Midbrain (tissue), 1 donor: ENCODE results near the gene MANF.
A peak's percentile ranks its signal among the peaks of the same experiment; 100 is the strongest.
"Not testable (repeated sequence)": the region's sequence is repeated elsewhere in the genome, so short reads cannot be mapped to it uniquely, and the experiment has no call there.

Experiments used
- DNase-seq: peaks from one replicate; lab custom pipeline; 2025; lab: John Stamatoyannopoulos, UW

Gene MANF

DNA sequence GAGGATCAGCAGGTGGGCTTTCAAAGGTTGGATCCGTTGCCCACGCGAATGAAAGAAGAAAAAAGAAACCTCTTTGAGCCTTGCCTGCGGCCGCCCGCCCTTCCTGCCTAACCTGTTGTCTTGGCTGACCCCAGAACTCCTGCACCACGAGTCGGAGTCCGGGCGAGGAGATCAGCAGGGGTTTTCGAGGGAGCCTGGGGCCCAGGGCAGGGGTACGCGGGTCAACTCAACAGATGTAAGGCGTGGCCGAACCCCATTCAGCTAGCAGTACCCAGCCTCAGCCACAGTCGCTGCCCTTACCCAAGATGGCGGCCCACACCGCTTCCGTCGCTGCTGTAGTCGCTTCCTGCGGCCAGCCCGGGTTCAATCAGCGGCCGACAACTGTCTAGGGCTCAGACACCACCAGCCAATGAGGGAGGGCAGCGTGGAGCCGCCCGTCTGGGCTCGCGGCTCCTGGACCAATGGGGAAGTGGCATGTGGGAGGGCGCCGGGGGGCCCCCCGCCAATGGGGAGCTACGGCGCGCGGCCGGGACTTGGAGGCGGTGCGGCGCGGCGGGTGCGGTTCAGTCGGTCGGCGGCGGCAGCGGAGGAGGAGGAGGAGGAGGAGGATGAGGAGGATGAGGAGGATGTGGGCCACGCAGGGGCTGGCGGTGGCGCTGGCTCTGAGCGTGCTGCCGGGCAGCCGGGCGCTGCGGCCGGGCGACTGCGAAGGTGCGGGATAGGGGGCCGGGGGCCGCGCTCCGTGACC, at the start of gene MANF:
TSS of gene MANF (plus strand) at position 566 of the 748 bp plus-strand sequence. CDS start at position 618, 52 bp downstream.
- peak; percentile 97 for DNase-seq

DNA sequence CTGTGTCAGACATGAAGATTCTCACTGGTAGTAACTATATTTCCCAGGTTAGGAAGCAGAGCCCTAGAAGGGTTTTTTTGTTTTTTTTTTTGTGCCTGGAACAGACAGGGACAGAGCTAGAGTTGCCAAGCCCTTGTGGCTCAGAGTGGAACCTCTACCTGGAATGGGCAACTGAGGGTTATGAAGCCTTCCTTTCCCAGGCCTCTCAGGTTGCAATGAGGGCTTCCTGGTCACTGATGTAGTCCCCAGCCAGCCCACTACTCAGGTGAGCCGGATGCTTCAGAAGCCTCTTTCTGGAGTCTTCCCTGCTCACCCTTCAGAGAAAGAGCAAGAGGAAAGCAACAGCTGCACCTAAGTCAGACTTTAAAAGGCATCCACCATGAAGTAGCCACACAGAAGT, 48.8 kb upstream of the MANF start:
- no peak for DNase-seq

DNA sequence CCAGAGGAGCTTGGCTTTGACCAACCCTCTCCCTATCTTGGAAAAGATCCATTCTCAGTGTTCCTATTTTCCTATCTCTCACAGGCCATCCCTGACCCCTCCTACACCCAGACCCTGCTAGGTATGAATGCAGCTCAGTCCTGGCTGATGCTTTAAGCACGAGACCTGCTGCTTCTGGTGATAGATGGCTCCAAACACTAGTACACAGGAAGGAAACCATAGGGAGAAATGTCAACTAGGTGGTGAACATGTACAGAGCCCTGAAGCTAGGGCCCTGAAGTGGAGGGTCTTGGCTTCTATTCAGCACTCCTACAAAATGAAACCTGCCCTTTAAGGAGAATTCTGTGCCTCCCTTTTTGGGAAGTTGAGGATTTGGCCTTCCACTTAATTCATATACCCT, 47.4 kb upstream of the MANF start:
- DNase-seq = no peak

DNA sequence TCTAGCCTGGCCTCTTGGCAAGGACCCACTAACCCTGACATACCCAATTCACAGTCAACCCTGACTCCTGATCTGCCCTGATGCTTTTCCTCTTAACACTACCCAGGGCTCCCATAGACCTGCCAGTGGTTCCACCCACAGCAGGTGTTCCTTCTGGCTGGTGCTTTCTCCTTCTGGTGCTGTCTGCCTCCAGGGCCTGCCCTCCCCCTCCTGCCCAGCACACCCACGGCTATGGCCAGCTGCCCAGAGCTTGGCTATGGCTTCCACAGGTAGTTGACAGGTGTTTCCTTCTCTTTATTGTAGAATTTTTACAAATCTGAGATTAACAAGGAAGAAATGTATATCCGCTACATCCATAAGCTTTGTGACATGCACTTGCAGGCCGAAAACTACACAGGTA, 46.5 kb upstream of the MANF start:
- DNase-seq = no peak

DNA sequence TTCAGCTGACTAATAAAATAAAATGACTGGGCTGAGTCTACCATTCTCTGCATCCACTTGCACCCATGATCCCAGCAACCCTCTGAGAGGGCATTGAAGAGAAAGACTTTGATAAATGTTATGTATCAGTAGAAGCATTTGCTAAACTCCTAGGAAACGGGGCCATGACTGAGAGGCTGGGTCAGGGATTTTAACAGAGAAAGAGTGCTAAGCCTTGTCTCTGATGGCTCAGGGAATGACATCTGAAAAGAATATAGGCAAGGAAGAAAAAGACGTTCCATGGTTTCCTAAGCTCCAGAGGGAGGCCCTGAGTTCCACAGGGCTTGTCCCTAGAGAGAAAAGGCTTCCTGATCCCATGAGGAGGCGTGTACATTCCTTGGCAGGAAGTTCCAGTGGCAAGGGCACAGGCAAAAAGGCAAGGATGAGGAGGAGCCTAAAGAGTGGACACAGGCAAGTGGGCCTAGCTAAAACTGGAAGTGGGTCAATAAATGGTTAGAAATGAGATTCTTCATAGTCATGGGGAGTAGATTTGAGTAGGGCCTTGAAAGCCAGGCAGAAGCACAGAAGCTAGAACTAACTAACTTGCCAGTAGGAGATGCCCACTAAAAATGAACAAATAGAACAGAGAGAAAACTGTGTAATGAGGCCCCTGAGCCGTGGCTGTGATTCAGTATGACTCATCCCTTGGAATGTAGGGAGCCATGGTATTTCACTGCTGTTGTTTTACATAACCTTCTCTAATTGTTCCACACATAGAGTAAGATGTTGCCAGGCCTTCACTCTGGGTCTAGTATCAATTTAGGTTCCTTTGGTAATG, 44.9 kb upstream of the MANF start:
- DNase-seq = no peak

DNA sequence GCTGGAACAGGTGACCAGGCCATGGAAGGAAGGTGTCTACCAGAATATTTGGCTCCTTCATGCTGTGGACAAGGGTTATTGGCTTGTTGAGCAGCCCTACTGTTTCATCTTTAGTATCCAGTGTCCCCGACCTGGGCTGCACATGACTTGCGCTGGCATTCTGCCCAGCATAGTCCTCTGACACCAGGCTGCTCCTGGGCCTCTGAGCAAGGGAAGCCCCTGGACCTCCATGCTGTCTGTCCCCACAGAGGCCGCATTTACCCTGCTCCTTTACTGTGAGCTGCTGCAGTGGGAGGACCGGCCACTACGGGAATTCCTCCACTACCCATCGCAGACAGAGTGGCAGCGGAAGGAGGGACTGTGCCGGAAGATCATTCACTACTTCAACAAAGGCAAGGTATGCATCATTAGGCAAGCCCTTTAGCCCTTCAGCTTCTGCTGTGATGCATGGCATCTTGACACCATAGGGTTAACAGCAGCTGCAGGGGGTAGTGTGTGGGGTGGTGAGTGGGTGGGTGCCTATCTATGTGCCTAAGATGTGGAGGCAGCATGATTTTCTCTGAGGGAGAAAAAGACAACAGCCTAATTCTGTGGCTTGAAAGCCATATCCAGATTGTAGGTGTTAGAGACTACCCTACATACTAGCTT, 44.0 kb upstream of the MANF start:
- no peak for DNase-seq

DNA sequence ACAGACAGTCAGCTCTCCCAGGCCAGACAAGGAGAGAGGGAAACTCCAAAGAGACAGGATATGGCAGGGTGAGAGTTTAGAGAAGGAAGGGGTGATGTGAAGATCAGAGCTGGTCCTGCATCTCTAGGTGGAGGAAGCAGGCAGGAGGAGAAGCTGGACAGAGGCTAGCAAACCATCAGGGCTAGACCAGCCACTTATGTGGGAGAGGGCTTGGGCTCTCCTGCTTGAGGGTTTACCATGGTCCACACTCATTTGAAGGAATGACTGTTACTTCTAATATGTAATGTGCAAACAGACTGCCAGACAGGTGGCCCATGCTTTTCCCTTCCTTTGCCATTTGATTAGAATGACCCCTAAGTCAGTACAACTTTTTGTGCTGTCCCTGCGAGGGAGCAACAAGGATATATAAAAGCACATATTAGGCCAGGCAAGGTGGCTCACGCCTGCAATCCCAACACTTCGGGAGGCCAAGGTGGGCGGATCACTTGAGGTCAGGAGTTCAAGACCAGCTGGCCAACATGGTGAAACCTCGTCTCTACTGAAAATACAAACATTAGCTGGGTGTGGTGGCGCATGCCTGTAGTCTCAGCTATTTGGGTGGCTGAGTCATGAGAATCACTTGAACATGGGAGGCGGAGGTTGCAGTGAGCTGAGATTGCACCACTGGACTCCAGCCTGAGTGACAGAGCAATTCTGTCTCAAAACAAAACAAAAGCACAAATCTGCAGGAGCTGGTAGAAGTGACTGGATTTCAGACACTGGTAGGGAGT, 41.0 kb upstream of the MANF start:
- no peak for DNase-seq

DNA sequence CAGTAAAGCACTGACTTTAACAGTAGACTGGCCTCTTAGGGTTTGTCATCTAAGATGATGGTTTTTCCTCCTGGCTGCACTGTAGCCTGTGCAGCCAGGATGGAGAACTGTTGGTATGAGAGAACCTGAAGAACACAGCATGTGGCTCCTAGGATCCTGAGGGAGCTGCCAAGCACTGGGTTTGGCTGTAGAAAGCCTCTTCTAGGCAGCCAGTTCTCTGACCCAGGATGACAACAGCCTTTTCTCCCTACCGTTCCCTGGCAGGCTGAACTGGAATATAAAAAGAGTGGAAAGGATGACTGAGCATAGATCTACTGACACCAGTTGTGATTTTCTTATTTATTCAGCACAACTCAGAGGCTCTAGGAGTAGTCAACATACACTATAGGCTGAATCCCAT, 34.3 kb upstream of the MANF start:
- DNase-seq = peak; percentile 33

DNA sequence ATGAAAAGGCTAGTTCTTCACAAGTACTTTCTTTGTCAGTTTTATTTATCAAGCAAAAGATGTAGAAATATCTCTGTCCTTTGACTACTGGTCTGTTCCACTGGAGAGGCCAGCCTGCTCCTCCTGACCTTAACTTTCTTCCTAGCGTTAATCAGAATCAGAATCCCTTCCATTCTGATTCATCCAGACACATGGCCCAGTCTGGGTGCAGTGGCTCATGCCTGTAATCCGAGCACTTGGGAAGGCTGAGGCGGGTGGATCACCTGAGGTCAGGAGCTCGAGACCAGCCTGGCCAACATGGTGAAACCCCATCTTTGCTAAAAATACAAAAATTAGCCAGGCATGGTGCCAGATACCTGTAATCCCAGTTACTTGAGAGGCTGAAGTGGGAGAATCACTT, 32.0 kb upstream of the MANF start:
- DNase-seq = no peak

DNA sequence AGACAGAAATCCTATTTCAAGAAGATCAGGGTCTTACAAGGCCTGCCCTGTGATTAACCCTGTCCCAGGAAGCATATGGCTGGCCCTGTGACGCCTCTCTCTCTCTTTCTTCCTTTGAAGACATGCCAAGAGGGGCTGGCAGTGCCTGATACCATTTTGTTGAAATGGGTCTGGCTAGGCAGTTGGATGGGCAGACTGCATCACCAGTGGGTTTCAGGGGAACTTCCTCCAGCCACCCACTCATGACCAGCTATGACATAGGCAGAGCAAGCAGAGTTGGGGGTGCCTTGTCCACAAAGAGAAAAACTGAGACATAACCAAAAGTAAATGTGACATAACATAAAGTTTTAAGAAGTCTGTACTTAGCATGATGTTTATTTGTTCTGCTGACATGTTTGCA, 31.4 kb upstream of the MANF start:
- no peak for DNase-seq

DNA sequence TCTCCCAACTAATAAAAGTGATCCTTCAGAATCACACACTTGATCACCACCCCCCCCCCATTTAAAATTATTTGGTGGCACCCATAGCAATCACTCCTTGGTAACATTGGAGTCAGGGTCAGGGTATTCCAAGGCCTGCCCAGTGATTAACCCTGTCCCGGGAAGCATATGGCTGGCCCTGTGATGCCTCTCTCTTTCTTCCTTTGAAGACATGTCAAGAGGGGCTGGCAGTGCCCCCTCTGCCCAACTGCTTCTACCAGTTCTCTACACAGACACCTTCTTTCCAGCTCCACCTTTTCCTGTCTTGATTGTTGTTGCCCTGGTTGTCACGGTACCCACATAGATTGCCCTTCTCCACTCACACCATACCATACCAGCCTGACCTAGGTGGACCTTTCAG, 30.9 kb upstream of the MANF start:
- DNase-seq = no peak

DNA sequence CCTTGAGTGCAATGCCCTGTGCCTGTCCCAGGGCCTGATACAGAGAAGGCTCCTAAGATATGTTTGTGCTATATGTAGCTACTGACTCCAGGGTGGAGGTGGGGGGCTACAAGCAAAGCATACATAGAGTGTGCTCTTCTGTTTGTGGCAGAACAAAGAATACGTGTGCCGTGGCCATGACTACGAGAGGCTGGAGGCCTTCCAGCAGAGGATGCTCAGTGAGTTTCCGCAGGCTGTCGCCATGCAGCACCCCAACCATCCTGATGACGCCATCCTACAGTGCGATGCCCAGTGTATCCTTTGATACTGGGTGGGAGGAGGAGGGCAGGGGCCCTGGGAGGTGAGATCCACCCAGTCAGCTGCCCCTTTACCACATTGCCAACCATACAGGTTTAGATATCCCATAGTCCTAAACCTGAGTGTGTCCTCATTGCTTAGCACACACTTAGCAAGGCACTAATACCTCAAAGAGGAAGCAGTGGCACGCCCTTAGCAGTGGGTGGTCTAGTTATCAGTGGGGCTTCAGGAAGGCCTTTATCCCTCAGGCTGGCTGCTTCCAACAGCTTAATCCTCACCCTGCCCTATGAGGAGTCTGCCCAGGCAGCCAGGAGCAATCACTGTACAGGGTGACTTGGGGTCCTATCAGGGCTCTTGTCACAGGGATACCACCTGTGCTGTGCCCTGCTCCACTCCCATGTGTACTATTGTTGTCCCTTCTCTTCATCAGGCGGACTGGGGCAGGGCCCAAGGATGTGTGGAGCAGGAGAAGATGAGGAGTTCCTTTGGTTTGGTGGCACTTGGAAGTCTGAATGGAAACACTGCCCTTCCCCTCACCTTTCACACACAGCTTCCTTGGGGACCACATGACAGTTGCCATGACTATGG, 30.1 kb upstream of the MANF start:
- no peak for DNase-seq

DNA sequence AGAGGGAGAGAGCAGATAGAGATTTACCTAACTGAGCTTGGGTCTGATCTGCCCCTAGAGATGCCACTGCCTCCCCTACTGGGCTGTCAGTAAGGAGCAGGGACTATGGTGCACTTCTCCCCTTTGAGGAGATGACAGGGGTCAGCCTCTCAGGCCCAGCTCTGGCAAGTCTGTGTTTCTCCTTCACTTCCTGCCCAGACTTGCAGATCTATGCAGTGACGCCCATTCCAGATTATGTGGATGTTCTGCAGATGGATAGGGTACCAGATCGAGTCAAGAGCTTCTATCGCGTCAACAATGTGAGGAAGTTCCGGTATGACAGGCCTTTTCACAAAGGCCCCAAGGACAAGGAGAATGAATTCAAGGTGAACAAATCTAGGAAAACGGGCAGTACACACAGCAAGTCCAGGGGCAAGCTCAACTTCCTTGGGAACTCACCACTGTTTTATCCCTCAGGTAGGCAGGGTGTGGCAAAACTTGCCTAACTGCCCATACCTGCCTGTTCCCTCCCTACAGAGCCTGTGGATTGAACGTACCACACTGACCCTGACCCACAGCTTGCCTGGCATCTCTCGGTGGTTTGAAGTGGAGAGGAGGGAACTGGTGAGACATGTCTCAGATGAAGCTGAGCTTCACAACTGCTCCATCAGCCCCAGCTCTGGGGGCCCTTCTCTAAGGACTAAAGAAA, 29.1 kb upstream of the MANF start:
- no peak for DNase-seq

DNA sequence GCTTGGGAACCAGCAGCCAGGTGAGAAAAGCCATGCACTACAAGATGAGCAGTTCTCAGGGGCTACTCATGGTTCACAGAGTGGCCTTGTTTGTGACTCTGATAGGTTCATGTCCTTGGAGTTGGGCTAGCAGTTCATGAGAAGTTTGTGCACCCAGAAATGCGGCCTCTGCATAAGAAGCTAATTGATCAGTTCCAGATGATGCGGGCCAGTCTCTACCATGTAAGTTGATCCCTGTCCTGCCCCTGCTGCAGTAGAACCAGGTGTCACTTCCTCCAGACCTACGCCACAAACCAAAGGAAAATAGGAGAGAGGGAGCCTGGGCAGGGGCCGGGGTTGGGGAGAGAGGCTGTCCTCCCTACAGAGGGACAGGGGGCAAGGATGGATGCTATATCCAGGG, 27.2 kb upstream of the MANF start:
- no peak for DNase-seq

DNA sequence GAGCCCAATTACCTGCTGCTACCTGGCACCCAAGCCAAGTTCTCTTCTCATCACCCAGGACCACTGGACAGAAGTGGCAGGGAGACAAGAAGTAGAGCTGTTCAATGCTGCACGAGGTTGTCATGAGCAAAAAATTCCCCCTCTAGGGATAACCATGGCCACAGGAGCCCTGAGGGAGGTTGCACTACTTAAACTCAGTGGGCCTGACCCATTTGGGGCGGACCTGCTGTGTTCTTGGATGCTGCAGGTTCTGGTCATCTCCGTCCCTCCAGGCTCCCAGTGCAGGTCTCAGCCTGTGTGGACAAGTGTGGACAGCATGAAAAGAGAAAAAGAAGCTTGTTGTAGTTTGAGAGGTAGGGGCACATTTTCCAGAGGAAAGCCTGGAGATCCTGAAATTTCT, 26.1 kb upstream of the MANF start:
- DNase-seq = no peak

DNA sequence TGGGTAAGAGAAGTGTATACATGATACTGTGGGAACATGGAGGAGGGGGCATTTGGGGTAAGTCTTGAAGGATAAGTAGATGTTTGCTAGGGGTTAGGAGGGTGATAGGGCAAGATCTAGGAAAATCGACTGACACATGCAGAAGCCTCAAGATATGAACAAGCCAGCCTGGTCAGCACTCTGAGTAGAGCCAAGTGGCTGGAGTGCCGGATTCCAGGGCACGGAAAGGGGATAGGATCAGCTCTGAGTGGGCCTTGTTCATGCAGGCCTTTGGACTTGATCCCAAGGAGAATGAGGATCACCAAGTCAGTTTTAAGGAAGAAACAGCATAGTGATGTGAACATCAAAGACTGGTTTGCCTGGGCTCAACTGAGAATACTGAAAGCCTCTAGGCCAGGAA, 24.3 kb upstream of the MANF start:
- no peak for DNase-seq

DNA sequence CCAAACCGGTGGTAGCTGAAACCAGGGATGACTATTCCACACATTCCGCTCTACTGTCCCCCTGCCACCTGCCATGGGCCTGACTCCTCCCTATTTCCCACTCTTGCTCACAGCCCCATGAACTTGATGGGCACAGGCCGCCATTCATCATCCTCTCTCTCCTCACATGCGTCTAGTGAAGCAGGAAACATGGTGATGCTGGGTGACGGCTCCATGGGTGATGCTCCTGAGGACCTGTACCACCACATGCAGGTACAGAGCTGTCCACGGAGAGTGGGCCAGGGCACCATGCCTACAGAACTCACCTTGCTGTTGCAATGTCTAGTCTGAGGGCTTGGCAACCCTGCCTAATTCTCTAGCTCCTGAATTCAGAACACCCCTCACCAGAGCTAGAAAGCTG, 23.3 kb upstream of the MANF start:
- no peak for DNase-seq

DNA sequence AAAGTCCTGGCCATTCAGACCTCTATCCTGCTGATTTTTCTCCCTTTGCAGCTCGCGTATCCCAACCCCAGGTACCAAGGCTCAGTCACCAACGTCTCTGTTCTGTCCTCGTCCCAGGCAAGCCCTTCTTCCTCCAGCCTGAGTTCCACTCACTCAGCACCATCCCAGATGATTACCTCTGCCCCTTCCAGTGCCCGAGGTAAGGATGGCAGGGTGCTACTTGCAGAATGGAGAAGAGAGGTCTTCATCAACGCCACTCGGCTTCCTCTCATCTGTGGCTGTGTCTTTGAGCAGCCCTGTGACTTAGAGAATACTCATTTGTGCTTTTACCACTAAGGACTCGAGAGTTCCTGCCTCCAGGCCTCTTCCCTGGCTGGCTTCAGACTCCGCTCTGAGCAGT, 22.6 kb upstream of the MANF start:
- no peak for DNase-seq

DNA sequence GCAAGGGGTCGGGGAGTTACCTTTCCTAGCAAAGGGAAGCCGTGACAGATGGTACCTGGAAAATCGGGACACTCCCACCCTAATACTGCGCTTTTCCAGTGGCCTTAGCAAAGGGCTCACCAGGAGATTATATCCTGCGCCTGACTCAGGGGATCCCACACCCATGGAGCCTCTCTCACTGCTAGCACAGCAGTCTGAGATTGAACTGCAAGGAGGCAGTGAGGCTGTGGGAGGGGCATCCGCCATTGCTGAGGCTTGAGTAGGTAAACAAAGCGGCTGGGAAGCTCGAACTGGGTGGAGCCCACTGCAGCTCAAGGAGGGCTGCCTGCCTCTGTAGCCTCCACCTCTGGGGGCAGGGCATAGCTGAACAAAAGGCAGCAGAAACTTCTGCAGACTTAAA, 16.8 kb upstream of the MANF start:
- not testable (repeated sequence) for DNase-seq

DNA sequence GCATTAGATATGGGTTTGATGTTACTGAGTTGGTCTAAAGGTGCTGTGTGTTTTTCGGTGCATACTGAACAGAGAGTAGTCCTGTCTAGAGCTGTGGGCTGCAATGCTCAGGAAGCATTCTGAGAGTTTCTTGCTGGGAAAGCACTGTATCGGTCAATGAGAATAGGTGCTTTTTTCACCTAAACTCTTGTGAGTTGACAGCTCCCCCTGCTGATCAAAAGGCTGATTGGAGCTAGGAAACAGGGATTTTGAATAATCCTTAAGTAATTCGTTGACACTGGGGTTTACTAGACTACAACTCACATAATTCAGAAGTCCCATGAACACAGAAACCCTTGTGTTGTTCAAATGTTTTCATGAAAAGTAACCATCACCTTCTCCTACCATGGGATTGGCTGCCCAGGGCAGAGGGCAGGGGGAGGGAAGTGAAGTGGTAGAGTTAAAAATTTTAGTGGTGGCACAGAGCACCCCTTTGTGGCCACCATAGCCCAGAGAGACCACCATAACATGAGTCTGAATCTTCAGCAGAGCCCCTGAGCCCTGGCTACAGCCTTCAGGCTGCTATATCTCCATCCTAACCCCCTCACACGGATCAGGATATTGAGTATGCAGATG, 13.0 kb upstream of the MANF start:
- DNase-seq = peak; percentile 62
